ENCODE data around the gene YPEL4. TPM values are rescaled to one million over a fixed set of nuclear protein-coding genes. Genes with fewer than 3 reads are reported as not detected.

Gene YPEL4
- total RNA-seq, 2 experiments from 2014 or later, result 5.6 to 7.3 TPM

DNA sequence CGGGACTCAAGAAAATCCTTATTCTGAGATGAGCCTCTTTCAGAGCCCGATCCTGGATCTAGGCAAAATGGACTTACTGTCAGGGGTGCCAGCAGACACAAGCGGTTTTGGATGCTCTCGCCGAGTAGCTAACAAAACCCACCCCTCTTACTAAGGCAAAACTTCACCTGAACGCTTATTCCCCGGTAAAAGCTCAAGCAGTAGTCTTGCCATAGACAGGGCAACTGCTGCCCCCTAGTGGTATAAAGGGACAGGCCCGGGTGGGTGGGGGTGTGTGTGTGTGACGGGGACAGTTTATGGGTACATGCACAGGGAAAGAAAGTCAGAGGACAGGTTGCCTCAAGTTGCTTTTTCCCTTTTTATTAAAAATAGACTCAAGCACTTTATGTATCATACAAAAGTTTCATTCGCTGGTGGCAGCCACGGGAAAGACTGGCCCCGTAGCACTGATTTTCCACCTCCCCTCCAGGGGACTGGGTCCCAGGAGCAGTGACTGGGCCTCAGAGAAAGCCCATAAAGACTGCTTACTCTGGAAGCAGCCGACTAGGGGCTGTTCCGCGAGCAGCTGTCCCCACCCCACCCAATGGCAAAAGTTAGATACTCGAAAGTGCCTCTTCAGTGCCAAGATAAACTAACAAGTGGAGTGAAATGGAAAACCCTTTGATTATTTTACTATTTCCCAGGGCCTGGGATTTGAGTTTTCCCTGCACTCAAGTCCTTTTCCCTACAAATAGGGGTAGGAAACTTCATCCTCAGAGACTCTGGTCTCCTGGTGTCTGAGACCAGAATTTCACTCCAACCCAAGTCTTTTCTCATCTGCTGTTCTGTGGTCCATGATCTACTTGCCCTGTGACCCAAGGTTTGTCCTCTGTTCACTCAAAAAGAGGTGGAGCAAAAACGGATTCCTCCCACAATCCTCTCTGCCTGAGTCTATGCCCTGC lies 4.7 kb downstream of the YPEL4 start:
- peaks cover 42% of the 10 kb centered on the region for H3K4me1 ChIP-seq (ENCODE audit: insufficient read depth, low read length)
- ATAC-seq (ENCODE audit: poor library complexity) (peak; percentile 68), DNase-seq (peak; percentile 73 to 90 (median 86))
- peaks cover 48 to 50% of the 10 kb centered on the region in 2 experiments for H3K27me3 ChIP-seq (ENCODE audit: control insufficient read depth in 1 of 2, insufficient read depth in 2 of 2, low read length in 2 of 2)
- POLR2A ChIA-PET, result interaction anchor here (1.0 to 2.1 kb wide), 4 partner anchors 12 to 118 kb away, joined by 3 to 13 read pairs (median 3); partner anchors contain the start of gene UBE2L6
- Mint-ChIP-seq H3K9me3 (no peaks in the 10 kb centered on the region), H3K36me3 (ENCODE audit: low read depth) (no peaks in the 10 kb centered on the region), H3K4me3 (no peak overlapping the region), H3K27me3 (peaks cover 64% of the 10 kb centered on the region), H3K27ac (no peak overlapping the region), H3K4me1 (ENCODE audit: low read depth) (peaks cover 50% of the 10 kb centered on the region)
- no peak overlapping the region for H3K27ac ChIP-seq (ENCODE audit: low read depth in 1 of 2, low read length in 2 of 2)
- H3K9me3 ChIP-seq (ENCODE audit: control insufficient read depth in 1 of 2, insufficient read depth in 1 of 2, low read length in 2 of 2), result peaks cover 0 to 13% of the 10 kb centered on the region in 2 experiments
- H3K36me3 ChIP-seq (ENCODE audit: insufficient read depth, low read length), result no peaks in the 10 kb centered on the region
- CTCF ChIA-PET, result interaction anchor here (0.6 to 2.4 kb wide), 20 partner anchors 8 to 871 kb away, joined by 3 to 33 read pairs (median 4); partner anchors contain the start of genes SELENOH, TNKS1BP1 and UBE2L6
- H3K4me3 ChIP-seq (ENCODE audit: low read length), result no peak overlapping the region
- intact Hi-C loops (cut with DNase I, micrococcal nuclease), result loop anchor here (2.0 kb wide), 2 partner anchors 152 to 186 kb away; no protein-coding TSS in a partner anchor
- TF ChIP-seq, protein P1, sequence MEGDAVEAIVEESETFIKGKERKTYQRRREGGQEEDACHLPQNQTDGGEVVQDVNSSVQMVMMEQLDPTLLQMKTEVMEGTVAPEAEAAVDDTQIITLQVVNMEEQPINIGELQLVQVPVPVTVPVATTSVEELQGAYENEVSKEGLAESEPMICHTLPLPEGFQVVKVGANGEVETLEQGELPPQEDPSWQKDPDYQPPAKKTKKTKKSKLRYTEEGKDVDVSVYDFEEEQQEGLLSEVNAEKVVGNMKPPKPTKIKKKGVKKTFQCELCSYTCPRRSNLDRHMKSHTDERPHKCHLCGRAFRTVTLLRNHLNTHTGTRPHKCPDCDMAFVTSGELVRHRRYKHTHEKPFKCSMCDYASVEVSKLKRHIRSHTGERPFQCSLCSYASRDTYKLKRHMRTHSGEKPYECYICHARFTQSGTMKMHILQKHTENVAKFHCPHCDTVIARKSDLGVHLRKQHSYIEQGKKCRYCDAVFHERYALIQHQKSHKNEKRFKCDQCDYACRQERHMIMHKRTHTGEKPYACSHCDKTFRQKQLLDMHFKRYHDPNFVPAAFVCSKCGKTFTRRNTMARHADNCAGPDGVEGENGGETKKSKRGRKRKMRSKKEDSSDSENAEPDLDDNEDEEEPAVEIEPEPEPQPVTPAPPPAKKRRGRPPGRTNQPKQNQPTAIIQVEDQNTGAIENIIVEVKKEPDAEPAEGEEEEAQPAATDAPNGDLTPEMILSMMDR (IDR thresholded peaks at IDR 0.05), result peak; percentile 71

DNA sequence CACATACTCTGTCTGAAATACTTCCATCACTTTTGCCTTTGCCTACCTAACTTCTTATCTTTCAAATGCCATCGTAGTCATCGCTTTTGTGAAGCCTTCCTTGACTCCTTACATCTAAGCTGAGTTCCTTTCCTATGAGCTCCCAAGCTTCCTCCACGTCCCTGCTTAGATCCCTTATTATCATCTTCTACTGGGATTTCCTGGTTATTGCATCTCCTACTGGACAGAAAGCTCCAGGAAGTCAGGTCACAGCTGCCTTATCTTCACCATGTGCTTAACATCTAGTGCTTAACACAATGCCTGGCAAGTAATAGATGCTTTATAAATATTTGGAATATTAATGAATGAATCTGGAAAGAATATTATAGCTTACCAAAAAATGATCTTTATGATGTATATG lies 5.9 kb downstream of the YPEL4 start:
- H3K36me3 Mint-ChIP-seq (ENCODE audit: low read depth), result no peaks in the 10 kb centered on the region
- Histone ChIP-seq H3K27ac (ENCODE audit: low read depth in 1 of 2, low read length in 2 of 2) (no peak overlapping the region), H3K27me3 (ENCODE audit: control insufficient read depth in 1 of 2, insufficient read depth in 2 of 2, low read length in 2 of 2) (peaks cover 42 to 45% of the 10 kb centered on the region in 2 experiments), H3K9me3 (ENCODE audit: control insufficient read depth in 1 of 2, insufficient read depth in 1 of 2, low read length in 2 of 2) (peaks cover 0 to 12% of the 10 kb centered on the region in 2 experiments), H3K36me3 (ENCODE audit: insufficient read depth, low read length) (no peaks in the 10 kb centered on the region), H3K4me1 (ENCODE audit: insufficient read depth, low read length) (peaks cover 43% of the 10 kb centered on the region), H3K4me3 (ENCODE audit: low read length) (no peak overlapping the region)
- H3K4me1 Mint-ChIP-seq (ENCODE audit: low read depth), result peaks cover 42% of the 10 kb centered on the region
- DNase-seq (no peak), ATAC-seq (ENCODE audit: poor library complexity) (no peak)
- H3K27ac Mint-ChIP-seq, result no peak overlapping the region
- POLR2A ChIA-PET, result interaction anchor here (1.4 to 2.1 kb wide), 2 partner anchors 13 to 76 kb away, joined by 3 to 13 read pairs; partner anchors contain the start of gene UBE2L6
- no peak overlapping the region for H3K4me3 Mint-ChIP-seq
- CTCF ChIA-PET, result interaction anchor here (0.8 to 2.4 kb wide), 6 partner anchors 32 to 298 kb away, joined by 3 to 33 read pairs (median 4); partner anchors contain the start of gene UBE2L6
- intact Hi-C loops (cut with DNase I, micrococcal nuclease), result loop anchor here (2.0 kb wide), 2 partner anchors 151 to 185 kb away; no protein-coding TSS in a partner anchor
- peaks cover 56% of the 10 kb centered on the region for H3K27me3 Mint-ChIP-seq
- H3K9me3 Mint-ChIP-seq, result no peaks in the 10 kb centered on the region
- TF ChIP-seq, protein P1 (IDR thresholded peaks at IDR 0.05), result no peak

DNA sequence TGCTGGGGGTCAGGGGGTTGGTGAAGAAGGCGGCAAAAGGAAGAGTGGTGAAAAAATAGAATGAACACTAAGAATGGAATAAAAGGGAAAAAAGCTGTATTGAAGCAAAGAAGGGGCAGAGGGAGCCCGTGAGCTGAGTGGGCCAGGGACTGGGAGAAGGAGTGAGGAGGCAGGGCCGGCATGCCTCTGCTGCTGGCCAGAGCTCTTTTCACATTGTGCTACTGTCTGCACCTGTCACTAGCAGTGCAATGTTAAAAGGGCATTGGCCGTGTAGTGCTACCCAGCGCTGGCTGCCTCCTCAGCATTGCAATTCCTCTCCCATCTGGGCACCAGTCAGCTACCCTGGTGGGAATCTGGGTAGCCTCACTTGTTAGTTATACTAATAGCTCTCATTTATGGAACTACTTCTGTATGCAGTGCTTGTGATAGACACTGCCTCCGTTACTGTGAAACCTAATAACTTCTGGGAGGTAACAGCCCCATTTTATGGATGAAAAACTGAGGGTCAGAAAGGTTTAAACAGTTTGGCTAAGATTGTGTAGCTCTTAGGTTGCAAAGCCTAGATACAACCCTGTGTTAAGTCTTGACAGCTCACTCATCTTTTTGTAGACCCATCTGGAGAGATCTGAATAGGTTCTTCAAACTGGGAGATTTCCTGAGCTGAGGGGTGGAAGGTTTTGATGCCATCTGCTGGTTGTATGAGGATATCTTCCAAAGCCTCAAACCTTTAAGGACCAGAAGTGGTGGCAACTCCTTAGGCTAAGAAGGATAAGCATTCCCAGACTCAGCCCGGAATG lies 8.5 kb downstream of the YPEL4 start:
- CTCF ChIA-PET, result interaction anchor here (0.8 to 4.7 kb wide), 8 partner anchors 27 to 296 kb away, joined by 3 to 47 read pairs (median 5); partner anchors contain the start of genes UBE2L6 and ZDHHC5
- DNase-seq, result peak in 4 of 14 experiments; percentile 38 to 71 (median 58)
- intact Hi-C loops (cut with DNase I, micrococcal nuclease), result loop anchor here (1.0 to 2.0 kb wide), 3 partner anchors 73 to 296 kb away; no protein-coding TSS in a partner anchor
- Histone ChIP-seq H3K27me3 (ENCODE audit: control insufficient read depth in 1 of 2, insufficient read depth in 2 of 2, low read length in 2 of 2) (peaks cover 22 to 38% of the 10 kb centered on the region in 2 experiments), H3K36me3 (ENCODE audit: insufficient read depth, low read length) (no peaks in the 10 kb centered on the region), H3K4me1 (ENCODE audit: insufficient read depth, low read length) (peaks cover 32% of the 10 kb centered on the region), H3K4me3 (ENCODE audit: low read length) (no peak overlapping the region), H3K27ac (ENCODE audit: low read depth in 1 of 2, low read length in 2 of 2) (no peak overlapping the region), H3K9me3 (ENCODE audit: control insufficient read depth in 1 of 2, insufficient read depth in 1 of 2, low read length in 2 of 2) (no peaks in the 10 kb centered on the region)
- Mint-ChIP-seq H3K4me1 (ENCODE audit: low read depth) (peaks cover 28% of the 10 kb centered on the region), H3K27me3 (peaks cover 53% of the 10 kb centered on the region), H3K4me3 (peak overlapping the region; percentile 64), H3K9me3 (no peaks in the 10 kb centered on the region), H3K27ac (no peak overlapping the region), H3K36me3 (ENCODE audit: low read depth) (no peaks in the 10 kb centered on the region)
- peak; percentile 42 for ATAC-seq (ENCODE audit: poor library complexity)
- POLR2A ChIA-PET, result interaction anchor here (0.5 to 4.0 kb wide), 5 partner anchors 73 to 184 kb away, joined by 3 to 34 read pairs (median 3); partner anchors contain the start of genes SELENOH and UBE2L6
- TF ChIP-seq, protein P1 (IDR thresholded peaks at IDR 0.05), result peak; percentile 45

Data from CD4-positive, alpha-beta T cell (primary cell).